Duodenal mucosa (tissue), 2 donors: ENCODE data around the gene ARHGAP33.
A peak's percentile ranks its signal among the peaks of the same experiment; 100 is the strongest.
"Not testable (repeated sequence)": the region's sequence is repeated elsewhere in the genome, so short reads cannot be mapped to it uniquely, and the experiment has no call there.

Experiments
- H3K27ac ChIP-seq: one replicate; pipeline ENCODE4 v1.7.0; 2013; ENCODE audit warnings: low read depth, low read length
- H3K27me3 ChIP-seq, 2 donors: one replicate each; pipeline ENCODE4 v1.7.0; 2013; ENCODE audit warnings: low read length in 2 of 2, control low read depth in 1 of 2; ENCODE audit not compliant: insufficient read depth in 2 of 2, control insufficient read depth in 1 of 2
- H3K36me3 ChIP-seq, 2 donors: one replicate each; pipeline ENCODE4 v1.7.0; 2013; ENCODE audit warnings: low read length in 2 of 2, control low read depth in 1 of 2; ENCODE audit not compliant: insufficient read depth in 2 of 2, control insufficient read depth in 1 of 2
- H3K4me1 ChIP-seq, 2 donors: one replicate each; pipeline ENCODE4 v1.7.0; 2013; ENCODE audit warnings: low read length in 2 of 2, control low read depth in 1 of 2; ENCODE audit not compliant: insufficient read depth in 2 of 2, control insufficient read depth in 1 of 2
- H3K4me3 ChIP-seq, 2 donors: one replicate each; pipeline ENCODE4 v1.7.0; 2013; ENCODE audit warnings: low read length in 2 of 2, low read depth in 1 of 2
- H3K9ac ChIP-seq, 2 donors: one replicate each; pipeline ENCODE4 v1.7.0; 2013; ENCODE audit warnings: low read length in 2 of 2, low read depth in 1 of 2
- H3K9me3 ChIP-seq, 2 donors: one replicate each; pipeline ENCODE4 v1.7.0; 2013; ENCODE audit warnings: low read length in 2 of 2, control low read depth in 1 of 2; ENCODE audit not compliant: control insufficient read depth in 1 of 2

ARHGAP33 gene

DNA sequence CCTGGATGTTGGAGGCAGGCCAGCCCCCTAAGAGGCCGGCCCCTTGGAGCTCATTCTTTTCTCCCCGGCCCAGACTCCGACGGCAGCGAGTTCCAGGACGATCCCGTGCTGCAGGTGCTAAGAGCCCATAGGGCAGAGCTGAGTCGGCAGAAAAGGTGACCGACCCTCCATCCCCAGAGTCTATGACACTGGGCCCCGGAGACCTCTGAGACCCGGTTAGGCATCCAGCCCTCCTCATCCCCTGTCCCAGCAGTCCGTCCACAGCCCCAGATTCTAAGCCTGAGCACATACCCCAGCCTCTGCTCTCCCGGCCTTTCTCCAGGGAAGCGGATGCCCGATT, 7.3 kb upstream of the ARHGAP33 start:
- no peak overlapping the region for H3K27ac ChIP-seq
- H3K4me1 ChIP-seq: no peaks in the 10 kb centered on the region
- no peak overlapping the region for H3K4me3 ChIP-seq
- no peaks in the 10 kb centered on the region for H3K9me3 ChIP-seq
- H3K36me3 ChIP-seq: peaks cover 5 to 16% of the 10 kb centered on the region in 2 donors
- H3K9ac ChIP-seq: no peak overlapping the region
- H3K27me3 ChIP-seq: no peaks in the 10 kb centered on the region

DNA sequence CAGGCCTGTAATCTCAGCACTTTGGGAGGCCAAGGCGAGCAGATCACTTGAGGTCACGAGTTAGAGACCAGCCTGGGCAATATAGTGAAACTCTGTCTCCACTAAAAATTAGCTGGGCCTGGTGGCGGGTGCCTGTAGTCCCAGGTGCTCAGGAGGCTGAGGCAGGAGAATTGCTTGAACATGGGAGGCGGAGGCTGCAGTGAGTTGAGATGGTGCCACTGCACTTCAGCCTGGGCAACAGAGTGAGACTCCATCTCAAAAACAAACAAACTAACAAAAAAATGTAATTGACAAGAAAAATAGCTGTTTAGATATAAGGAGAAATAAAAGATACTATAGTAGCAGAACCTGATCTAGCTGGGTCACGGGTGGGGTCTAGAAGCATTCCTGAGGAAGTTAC, 3.0 kb upstream of the ARHGAP33 start:
- not testable (repeated sequence) for H3K36me3 ChIP-seq, H3K9me3 ChIP-seq, H3K4me3 ChIP-seq, H3K9ac ChIP-seq, H3K27me3 ChIP-seq, H3K27ac ChIP-seq
- H3K4me1 ChIP-seq: peaks cover 12 to 14% of the 10 kb centered on the region in 2 donors

DNA sequence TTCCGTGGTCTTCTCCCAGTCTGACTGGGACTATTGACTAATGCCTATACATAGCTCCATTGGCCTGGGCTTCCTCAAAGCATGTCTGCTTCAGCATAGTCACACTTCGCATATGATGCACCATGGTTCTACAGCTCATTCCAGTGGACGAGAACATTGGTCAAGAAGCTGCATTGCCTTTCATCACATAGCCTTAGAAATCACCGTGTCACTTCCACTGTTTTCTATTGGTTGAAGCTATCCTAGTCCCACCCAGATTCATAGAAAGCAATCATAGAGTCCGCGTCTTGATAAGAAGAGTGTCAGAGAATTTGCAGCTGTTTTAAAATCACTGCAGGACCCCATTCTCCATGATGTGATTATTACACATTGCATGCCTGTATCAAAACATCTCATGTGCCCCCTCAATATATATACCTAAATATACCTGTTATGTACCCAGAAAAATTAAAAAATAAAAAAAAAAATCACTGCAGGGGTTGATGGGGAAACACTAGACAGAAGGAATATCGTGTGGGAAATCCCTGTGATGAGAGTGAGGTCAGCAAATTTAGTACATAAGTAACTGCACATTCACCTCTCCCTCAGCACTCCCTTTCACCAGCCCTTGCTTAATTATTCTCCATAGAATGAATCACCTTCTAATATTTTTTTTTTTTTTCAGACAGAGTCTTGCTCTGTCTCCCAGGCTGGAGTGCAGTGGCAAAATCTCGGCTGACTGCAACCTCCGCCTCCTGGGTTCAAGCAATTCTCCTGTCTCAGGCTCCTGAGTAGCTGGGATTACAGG, 2.2 kb upstream of the ARHGAP33 start:
- no peaks in the 10 kb centered on the region for H3K9me3 ChIP-seq
- H3K9ac ChIP-seq: no peak overlapping the region
- H3K4me1 ChIP-seq: peaks cover 12 to 14% of the 10 kb centered on the region in 2 donors
- no peaks in the 10 kb centered on the region for H3K27me3 ChIP-seq
- no peak overlapping the region for H3K4me3 ChIP-seq
- H3K27ac ChIP-seq: no peak overlapping the region
- peaks cover 0 to 3% of the 10 kb centered on the region in 2 donors for H3K36me3 ChIP-seq

DNA sequence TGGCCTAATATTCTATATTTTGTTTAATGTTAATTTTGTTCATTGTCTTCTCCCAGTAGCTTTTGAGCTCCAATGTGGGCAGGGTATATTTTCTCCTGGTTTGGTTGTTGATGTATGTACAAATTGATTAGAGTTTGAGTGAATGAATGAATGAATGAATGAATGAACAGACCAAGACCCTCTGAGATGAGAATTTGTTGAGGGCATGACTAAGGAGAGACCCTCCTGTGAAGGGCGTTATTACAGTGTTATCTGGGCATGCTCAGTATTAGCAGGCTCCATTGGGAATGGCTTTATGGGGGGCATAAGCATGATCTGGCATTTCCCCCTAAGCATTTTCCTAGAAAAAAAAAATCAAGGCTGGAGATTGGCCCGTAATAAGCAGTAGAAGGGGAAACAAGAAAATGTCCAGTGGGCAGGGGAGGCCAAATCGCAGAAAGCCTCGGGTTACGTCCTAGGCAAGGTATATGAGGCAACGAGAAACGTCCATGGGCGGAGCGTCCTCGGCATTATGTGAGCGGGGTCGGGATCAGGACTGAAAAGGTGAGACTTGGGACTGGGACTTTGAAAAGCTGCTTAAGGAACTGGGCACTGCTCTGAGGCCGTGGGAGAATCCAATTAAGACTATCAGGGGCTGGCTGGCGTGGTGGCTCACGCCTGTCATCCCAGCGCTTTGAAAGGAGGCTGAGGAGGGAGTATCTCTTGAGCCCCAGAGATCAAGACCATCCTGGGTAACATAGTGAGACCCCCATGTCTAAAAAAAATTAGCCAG, 904 bp upstream of the ARHGAP33 start:
- Histone ChIP-seq H3K36me3 (peaks cover 0 to 4% of the 10 kb centered on the region in 2 donors), H3K9me3 (no peaks in the 10 kb centered on the region), H3K9ac (no peak overlapping the region), H3K27me3 (no peaks in the 10 kb centered on the region), H3K4me3 (peak overlapping the region; percentile 58 to 68), H3K4me1 (peaks cover 12 to 14% of the 10 kb centered on the region in 2 donors), H3K27ac (no peak overlapping the region)

DNA sequence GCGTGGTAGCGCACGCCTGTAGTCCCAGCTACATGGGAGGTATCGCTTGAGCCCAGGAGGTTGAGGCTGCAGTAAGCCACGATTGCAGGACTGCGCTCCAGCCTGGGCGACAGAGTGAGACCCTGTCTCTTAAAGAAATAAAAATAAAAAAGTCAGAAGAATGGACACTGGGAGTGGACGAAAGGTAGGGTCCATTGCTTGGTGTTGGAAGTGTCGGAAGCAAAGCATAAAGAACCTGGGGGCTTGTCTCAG, 392 bp upstream of the ARHGAP33 start:
- peaks cover 12 to 14% of the 10 kb centered on the region in 2 donors for H3K4me1 ChIP-seq
- no peak overlapping the region for H3K27ac ChIP-seq
- H3K36me3 ChIP-seq: peaks cover 0 to 5% of the 10 kb centered on the region in 2 donors
- no peak overlapping the region for H3K9ac ChIP-seq
- no peaks in the 10 kb centered on the region for H3K9me3 ChIP-seq
- peak overlapping the region; percentile 58 to 68 for H3K4me3 ChIP-seq
- H3K27me3 ChIP-seq: no peaks in the 10 kb centered on the region

DNA sequence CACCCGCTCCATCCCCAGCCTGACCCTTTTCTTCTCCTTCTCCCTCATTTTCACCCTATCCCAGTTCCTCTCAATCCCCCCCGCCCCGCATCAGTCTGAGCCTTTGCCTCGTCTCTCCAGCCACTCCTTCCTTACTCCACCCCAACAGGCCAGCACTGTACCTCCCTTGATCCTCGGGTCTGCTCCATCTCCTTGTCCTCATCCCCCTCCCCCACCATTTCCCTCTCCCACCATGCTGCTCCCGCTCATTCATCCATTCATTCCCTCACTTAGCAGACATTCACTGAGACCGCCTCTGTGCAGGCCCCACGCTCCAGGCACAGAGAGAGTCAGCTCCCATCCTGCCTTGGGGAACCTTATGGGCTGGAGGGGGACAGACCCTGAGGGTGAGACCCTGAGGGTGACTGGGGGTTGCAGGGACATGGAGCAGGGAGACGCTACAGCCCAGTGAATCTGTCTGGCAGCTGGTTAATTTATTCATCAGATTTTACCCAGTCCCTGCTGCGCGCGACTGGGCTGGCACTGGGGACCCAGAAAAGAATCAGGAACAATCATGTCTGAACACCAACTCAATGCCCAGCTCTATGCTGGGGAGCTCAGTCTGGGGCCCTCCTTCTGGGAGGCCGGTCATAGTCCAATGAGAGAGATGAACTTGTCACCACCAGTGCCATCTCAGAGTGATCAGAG, 881 bp downstream of the ARHGAP33 start:
- Histone ChIP-seq H3K4me3 (peak overlapping the region; percentile 58 to 68), H3K9ac (peak overlapping the region; percentile 32 to 48), H3K9me3 (no peaks in the 10 kb centered on the region), H3K4me1 (peaks cover 12 to 14% of the 10 kb centered on the region in 2 donors), H3K36me3 (peaks cover 0 to 6% of the 10 kb centered on the region in 2 donors), H3K27me3 (no peaks in the 10 kb centered on the region), H3K27ac (no peak overlapping the region)

DNA sequence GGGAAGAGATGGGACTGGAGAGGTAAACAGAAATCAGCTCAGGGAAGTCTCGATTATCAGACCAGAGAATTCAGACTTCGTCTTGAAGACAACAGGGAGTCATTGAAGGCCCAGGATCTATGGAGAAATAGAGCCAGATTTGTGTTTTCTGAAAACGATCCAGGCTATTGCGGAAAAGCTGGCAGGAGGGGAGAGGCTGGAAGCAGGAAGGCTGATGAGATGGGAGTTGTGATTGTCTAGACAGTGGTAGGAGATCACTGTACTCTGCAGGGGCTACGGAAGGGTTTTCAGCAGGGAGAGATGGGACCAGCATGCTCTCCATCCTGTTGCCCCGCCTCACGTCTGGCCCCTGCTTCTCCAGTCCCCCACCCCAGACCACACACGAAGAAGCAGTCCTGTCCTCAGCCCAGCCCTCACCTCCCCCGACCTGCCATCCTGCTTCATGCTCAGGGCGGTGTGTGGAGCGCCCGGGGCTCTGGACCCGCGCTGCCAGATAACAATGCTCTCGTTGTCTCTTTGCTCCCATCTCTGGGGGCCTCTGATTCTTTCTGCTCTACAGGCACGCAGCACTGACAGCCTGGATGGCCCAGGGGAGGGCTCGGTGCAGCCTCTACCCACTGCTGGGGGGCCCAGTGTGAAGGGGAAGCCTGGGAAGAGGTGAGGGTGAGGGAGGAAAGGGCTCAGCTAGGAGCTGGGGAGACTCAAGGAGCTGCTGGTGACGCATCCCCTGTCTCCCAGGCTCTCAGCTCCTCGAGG, 1.9 kb downstream of the ARHGAP33 start:
- H3K4me3 ChIP-seq: no peak overlapping the region
- H3K9ac ChIP-seq: no peak overlapping the region
- no peaks in the 10 kb centered on the region for H3K27me3 ChIP-seq
- peaks cover 0 to 6% of the 10 kb centered on the region in 2 donors for H3K36me3 ChIP-seq
- H3K27ac ChIP-seq: no peak overlapping the region
- no peaks in the 10 kb centered on the region for H3K9me3 ChIP-seq
- peaks cover 12 to 14% of the 10 kb centered on the region in 2 donors for H3K4me1 ChIP-seq

DNA sequence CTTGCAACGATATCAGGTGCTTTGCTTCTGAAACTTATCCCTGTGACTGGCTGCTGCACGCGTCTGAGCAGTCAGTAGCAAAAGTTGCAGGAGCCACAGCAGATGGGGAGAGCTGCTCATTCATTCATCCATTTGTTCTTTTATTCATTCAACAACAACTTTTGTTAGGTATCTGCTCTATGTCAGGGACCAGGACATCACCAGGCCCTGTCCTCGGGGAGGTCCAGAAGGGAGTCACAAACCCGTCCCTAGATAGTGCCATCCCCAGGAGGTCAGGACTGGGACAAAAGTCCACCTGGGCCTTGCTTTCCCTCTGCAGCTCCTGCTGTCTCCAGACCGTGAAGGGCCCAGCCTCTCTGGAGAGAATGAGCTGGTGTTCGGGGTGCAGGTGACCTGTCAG, 2.6 kb downstream of the ARHGAP33 start:
- no peak overlapping the region for H3K9ac ChIP-seq

DNA sequence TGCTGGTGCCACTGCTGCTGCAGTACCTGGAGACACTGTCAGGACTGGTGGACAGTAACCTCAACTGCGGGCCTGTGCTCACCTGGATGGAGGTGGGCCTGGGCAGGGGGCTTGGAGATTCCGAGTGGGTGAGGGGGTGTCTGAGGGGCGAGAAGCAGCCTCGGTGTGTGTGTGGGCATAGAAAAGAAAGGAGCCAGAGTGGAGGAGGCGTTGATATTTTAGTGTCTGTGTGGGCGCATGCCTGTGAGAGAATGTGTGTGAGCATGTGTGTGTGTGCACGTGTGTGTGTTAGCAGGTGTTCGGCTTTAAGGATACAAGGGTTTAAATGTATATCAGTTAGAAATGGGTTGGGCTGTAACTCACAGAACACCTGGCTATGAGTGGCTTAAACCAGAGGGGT, 3.7 kb downstream of the ARHGAP33 start:
- Histone ChIP-seq H3K27ac (no peak overlapping the region), H3K27me3 (no peaks in the 10 kb centered on the region), H3K4me3 (no peak overlapping the region), H3K9ac (no peak overlapping the region), H3K9me3 (no peaks in the 10 kb centered on the region), H3K4me1 (peaks cover 12 to 14% of the 10 kb centered on the region in 2 donors), H3K36me3 (peaks cover 0 to 6% of the 10 kb centered on the region in 2 donors)

More for the DNA sequence above, 2.6 kb downstream of the ARHGAP33 start:
- Histone ChIP-seq H3K9me3 (no peaks in the 10 kb centered on the region), H3K4me1 (peaks cover 12 to 14% of the 10 kb centered on the region in 2 donors), H3K27ac (no peak overlapping the region), H3K27me3 (no peaks in the 10 kb centered on the region), H3K36me3 (peaks cover 0 to 6% of the 10 kb centered on the region in 2 donors), H3K4me3 (no peak overlapping the region)
